K562 (cell line): ENCODE results near the gene TECTA. TPM values are rescaled to one million over a fixed set of nuclear protein-coding genes. Genes with fewer than 3 reads are reported as not detected.
"Not testable (repeated sequence)": the region's sequence is repeated elsewhere in the genome, so short reads cannot be mapped to it uniquely, and the experiment has no call there.

Source experiments
- ATAC-seq: fragments of 200-7000 bp; cut with Tn5 transposase; 3 replicates; pipeline ENCODE4 v1.9.1; 2020; ENCODE audit warnings: moderate library complexity
- BruUV-seq: library from RNA; stranded (reverse); fragments of 400-500 nt; replicated peaks from 2 replicates; lab custom pipeline; 2021; lab: Mats Ljungman, UMichigan
- CTCF ChIA-PET: fragments of 300-600 bp; formaldehyde crosslinking; extraction: SDS; loops from one replicate; lab custom pipeline; 2021; ENCODE audit warnings: low intra/inter-chr PET ratio; lab: Yijun Ruan, JAX
- POLR2A ChIA-PET: fragments of 300-600, 350-650 bp; sonication (Branson Sonifier 250); formaldehyde crosslinking; extraction: SDS; loops from one replicate; lab custom pipeline; 2021; ENCODE audit warnings: antibody characterized with exemption, inconsistent platforms; lab: Yijun Ruan, JAX
- DNase-seq, 4 experiments: peaks; one replicate each; pipeline versions ENCODE4 v3.0.0 to v3.0.0-alpha.2; 2011 to 2018; ENCODE audit warnings: low spot score in 3 of 4, mixed read lengths in 3 of 4; ENCODE audit errors: extremely low read depth in 1 of 4
- FAIRE-seq: peaks from 2 replicates; lab custom pipeline; 2011; peaks lifted over from hg19 to GRCh38; lab: Jason Lieb, UNC
- H2AFZ ChIP-seq: 2 replicates; pipeline ENCODE4 v1.6.0; 2011; ENCODE audit warnings: low read depth, low read length, control low read depth, inconsistent platforms
- H3K27ac ChIP-seq: fragments of 200-600 bp; 3 replicates; pipeline ENCODE4 v1.8.0; 2011; ENCODE audit warnings: low read depth, mild to moderate bottlenecking, control low read depth, inconsistent platforms, low read length, moderate library complexity, mixed read lengths; ENCODE audit errors: extremely low read depth
- H3K27me3 ChIP-seq, 2 experiments: fragments of 300-600 bp in 1 of 2; 2 replicates in 1 of 2; 3 replicates in 1 of 2; pipeline versions ENCODE4 v1.6.0 to v1.8.0; 2011; ENCODE audit warnings: inconsistent platforms in 2 of 2, low read length in 2 of 2, mild to moderate bottlenecking in 1 of 2, mixed read lengths in 1 of 2, moderate library complexity in 1 of 2; ENCODE audit not compliant: control insufficient read depth in 2 of 2, insufficient read depth in 2 of 2
- H3K36me3 ChIP-seq: fragments of 300-600 bp; 3 replicates; pipeline ENCODE4 v1.8.0; 2011; ENCODE audit warnings: mild to moderate bottlenecking, low read length, inconsistent platforms; ENCODE audit not compliant: control insufficient read depth, insufficient read depth
- H3K4me1 ChIP-seq, 2 experiments: fragments of 200-600 bp in 1 of 2; replicated peaks in 1 of 2; 2 replicates in 1 of 2; 3 replicates in 1 of 2; pipeline versions ENCODE4 v1.5.1 to v1.8.0; 2011; ENCODE audit warnings: inconsistent platforms in 2 of 2, low read length in 2 of 2, mild to moderate bottlenecking in 1 of 2, mixed read lengths in 1 of 2, moderate library complexity in 1 of 2; ENCODE audit not compliant: control insufficient read depth in 2 of 2, insufficient read depth in 2 of 2
- H3K4me2 ChIP-seq: 2 replicates; pipeline ENCODE4 v1.6.1; 2011; ENCODE audit warnings: low read length, control low read depth, inconsistent platforms, mixed read lengths; ENCODE audit not compliant: insufficient read depth
- H3K4me3 ChIP-seq: fragments of 200-600 bp; sonication (generic), shearing (Covaris generic); 2 replicates; pipeline ENCODE4 v1.5.1; 2016; ENCODE audit warnings: control low read depth, inconsistent platforms
- H3K79me2 ChIP-seq: fragments of 200-600 bp; 3 replicates; pipeline ENCODE4 v1.8.0; 2011; ENCODE audit warnings: low read length, inconsistent platforms; ENCODE audit not compliant: control insufficient read depth, insufficient read depth
- H3K9ac ChIP-seq, 2 experiments: 2 replicates each; pipeline versions ENCODE4 v1.6.0 to v1.6.1; 2011; ENCODE audit warnings: low read depth in 2 of 2, low read length in 2 of 2, control low read depth in 1 of 2, inconsistent platforms in 1 of 2, mild to moderate bottlenecking in 1 of 2, mixed read lengths in 1 of 2; ENCODE audit not compliant: insufficient read depth in 1 of 2
- H3K9me1 ChIP-seq: one replicate; pipeline ENCODE4 v1.6.0; 2011; ENCODE audit warnings: inconsistent platforms, mild to moderate bottlenecking, low read length, moderate library complexity; ENCODE audit not compliant: control insufficient read depth, insufficient read depth
- H3K9me3 ChIP-seq: replicated peaks from 2 replicates; pipeline ENCODE4 v1.5.1; 2011; ENCODE audit warnings: low read depth, low read length, inconsistent platforms; ENCODE audit not compliant: control insufficient read depth, insufficient read depth
- H4K20me1 ChIP-seq: replicated peaks from 2 replicates; pipeline ENCODE4 v1.6.1; 2011; ENCODE audit warnings: low read length, inconsistent platforms, mixed read lengths; ENCODE audit not compliant: control insufficient read depth, insufficient read depth
- ESRRB ChIP-seq: fragments of 250-450 bp; sonication (Bioruptor Pico); IDR thresholded peaks from 2 replicates; pipeline ENCODE4 v1.5.0; 2020; ENCODE audit warnings: mild to moderate bottlenecking, moderate library complexity, borderline replicate concordance
- GTF2A2 ChIP-seq: IDR thresholded peaks from 2 replicates; pipeline ENCODE4 v1.6.1; 2016; ENCODE audit warnings: mild to moderate bottlenecking, missing genetic modification characterization, missing compliant biosample characterization
- HEY1 ChIP-seq: fragments of 250-450 bp; sonication (Bioruptor Pico); IDR thresholded peaks from 2 replicates; pipeline ENCODE4 v1.5.0; 2020; ENCODE audit warnings: mild to moderate bottlenecking, moderate library complexity, borderline replicate concordance
- WGBS: fragments of 100-300 bp; shearing (Covaris generic); methylation state at CpG from one replicate; pipeline ENCODE4 v1.1.6; 2016; ENCODE audit warnings: low coverage, mixed read lengths; ENCODE audit not compliant: insufficient coverage; ENCODE audit errors: missing lambda C conversion rate; 5-methylcytosine and 5-hydroxymethylcytosine counted together
- in situ Hi-C: fragments of 300-500 bp; cut with MboI; formaldehyde crosslinking; loops from 4 replicates; pipeline ENCODE4 v1.15.0; 2018; ENCODE audit warnings: inconsistent platforms, mixed read lengths
- intact Hi-C: fragments of 100-400 bp; cut with micrococcal nuclease; formaldehyde crosslinking; loops from 2 replicates; pipeline ENCODE4 v1.14.2; 2022
- polyA plus RNA-seq, 8 experiments: library from polyadenylated mRNA; depleted of rRNA in 4 of 8; stranded (reverse) in 5 of 8; unstranded in 3 of 8; fragments of >200 nt; fragmentation: Nextera tagmentation in 2 of 8; fragmentation: Illumina TruSeq in 1 of 8; extraction: Ambion mirVana in 2 of 8; extraction: Trizol in 1 of 8; gene quantifications; 2 replicates each; pipeline versions ENCODE4 v1.2.1 to v1.2.3, GENCODE V29; 2011 to 2014; ENCODE audit warnings: inconsistent platforms in 1 of 8, missing spikeins in 1 of 8
- total RNA-seq, 7 experiments: library from RNA; depleted of rRNA in 6 of 7; stranded (reverse); fragments of >200 nt in 6 of 7; fragmentation: Illumina TruSeq in 2 of 7; extraction: Trizol in 2 of 7; gene quantifications; 2 replicates each; pipeline versions ENCODE4 v1.2.1 to v1.2.3, GENCODE V29; 2011 to 2021; ENCODE audit warnings: low replicate concordance in 1 of 7

Gene TECTA
- total and polyA plus RNA-seq, 9 of the 15 experiments (the other 6 are each of a cell fraction or from before 2014, with no cell fraction given) = under 0.01 to 0.04 (median 0.03) TPM; not detected in 5

DNA sequence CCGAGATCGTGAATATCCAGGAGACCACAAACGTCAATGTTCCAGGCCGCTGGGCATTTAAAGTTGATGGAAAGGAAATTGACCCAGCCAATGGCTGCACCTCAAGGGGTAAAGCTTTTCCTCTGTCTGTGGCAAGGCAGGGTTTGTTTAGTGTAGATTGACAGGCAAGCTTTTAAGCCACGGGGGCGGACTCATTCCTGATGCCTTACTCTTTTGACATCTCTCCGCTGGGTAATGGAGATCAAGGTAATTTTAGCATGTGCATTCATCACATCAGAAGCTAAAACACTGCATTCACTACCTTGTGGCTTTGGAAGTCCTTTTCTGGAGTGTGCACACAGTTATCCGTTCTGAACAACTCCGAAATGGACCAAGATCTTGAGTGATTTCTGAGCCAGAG is 12.6 kb downstream of the TECTA start:
- Histone ChIP-seq H3K79me2 (no peaks in the 10 kb centered on the region), H3K27ac (no peak overlapping the region), H3K4me3 (no peak overlapping the region), H3K36me3 (no peaks in the 10 kb centered on the region), H3K27me3 (peaks cover 9 to 21% of the 10 kb centered on the region in 2 experiments; a peak in 3 of 5 replicates), H3K9me3 (no peaks in the 10 kb centered on the region), H2AFZ (no peak overlapping the region), H3K9ac (no peak overlapping the region), H3K4me2 (no peak overlapping the region), H3K4me1 (no peaks in the 10 kb centered on the region), H4K20me1 (no peaks in the 10 kb centered on the region), H3K9me1 (no peaks in the 10 kb centered on the region)
- POLR2A ChIA-PET = no interaction called here
- intact Hi-C loops = loop anchor here (2.0 to 5.0 kb wide), 4 partner anchors 161 to 603 kb away; partner anchors contain the start of gene GRIK4
- under 1% methylated on average over 9 of the region's 9 CpGs for WGBS
- CTCF ChIA-PET = interaction anchor here (0.7 kb wide), 1 partner anchor 83 kb away, joined by 3 read pairs; no protein-coding TSS in a partner anchor
- in situ Hi-C loops = no loop called here
- no peak for DNase-seq
- FAIRE-seq = no peak
- TF ChIP-seq ESRRB (CRISPR knock-in tag) (no peak), HEY1 (CRISPR knock-in tag) (no peak), GTF2A2 (tag) (no peak)
- no peak for ATAC-seq
- no TSS peak for BruUV-seq

DNA sequence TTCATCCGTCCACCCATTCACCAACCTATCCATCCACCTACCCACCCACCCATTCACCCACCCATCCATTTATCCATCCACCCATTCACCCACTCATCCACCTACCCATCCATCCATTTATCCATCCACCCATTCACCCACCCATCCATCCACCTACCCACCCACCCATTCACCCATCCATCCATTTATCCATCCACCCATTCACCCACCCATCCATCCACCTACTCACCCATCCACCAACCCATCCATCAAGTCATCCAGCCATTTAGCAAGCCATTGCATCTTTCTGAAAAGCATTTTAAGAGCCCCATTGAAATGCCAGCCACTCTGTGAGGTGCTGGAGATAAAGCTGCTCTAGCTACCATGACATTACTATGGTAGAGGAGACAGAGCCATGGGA is 14.0 kb downstream of the TECTA start:
- intact Hi-C loops, H3K4me1 ChIP-seq, H3K27ac ChIP-seq, H4K20me1 ChIP-seq, H3K4me3 ChIP-seq, POLR2A ChIA-PET, H3K36me3 ChIP-seq, DNase-seq, H2AFZ ChIP-seq, CTCF ChIA-PET, H3K9me1 ChIP-seq, BruUV-seq, in situ Hi-C loops, H3K9ac ChIP-seq, H3K4me2 ChIP-seq, H3K9me3 ChIP-seq, FAIRE-seq, ATAC-seq, H3K79me2 ChIP-seq: not testable (repeated sequence)
- H3K27me3 ChIP-seq = peaks cover 9 to 21% of the 10 kb centered on the region in 2 experiments; a peak in 3 of 5 replicates
- no CpG with 5 or more reads among the region's 1 CpG for WGBS
